ENCODE data around the gene PEAK3.
A peak's percentile ranks its signal among the peaks of the same experiment; 100 is the strongest.

Gene PEAK3, protein sequence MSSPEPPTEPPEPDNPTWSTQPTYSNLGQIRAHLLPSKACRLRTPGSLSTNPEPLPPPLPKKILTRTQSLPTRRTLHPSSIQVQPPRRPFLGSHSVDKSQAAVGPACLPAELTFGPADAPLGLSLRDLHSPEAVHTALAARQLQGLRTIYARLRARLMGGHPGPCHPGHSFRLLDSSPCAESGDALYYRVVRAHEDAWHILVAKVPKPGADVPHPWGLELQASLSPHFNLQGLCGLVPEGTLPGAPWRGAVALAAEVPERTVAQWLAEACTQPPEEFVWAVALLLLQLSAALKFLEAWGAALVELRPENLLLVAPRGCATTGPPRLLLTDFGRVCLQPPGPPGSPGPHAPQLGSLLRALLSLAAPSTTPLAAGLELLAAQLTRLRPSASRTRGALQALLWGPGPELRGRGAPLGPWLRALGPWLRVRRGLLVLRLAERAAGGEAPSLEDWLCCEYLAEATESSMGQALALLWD

DNA sequence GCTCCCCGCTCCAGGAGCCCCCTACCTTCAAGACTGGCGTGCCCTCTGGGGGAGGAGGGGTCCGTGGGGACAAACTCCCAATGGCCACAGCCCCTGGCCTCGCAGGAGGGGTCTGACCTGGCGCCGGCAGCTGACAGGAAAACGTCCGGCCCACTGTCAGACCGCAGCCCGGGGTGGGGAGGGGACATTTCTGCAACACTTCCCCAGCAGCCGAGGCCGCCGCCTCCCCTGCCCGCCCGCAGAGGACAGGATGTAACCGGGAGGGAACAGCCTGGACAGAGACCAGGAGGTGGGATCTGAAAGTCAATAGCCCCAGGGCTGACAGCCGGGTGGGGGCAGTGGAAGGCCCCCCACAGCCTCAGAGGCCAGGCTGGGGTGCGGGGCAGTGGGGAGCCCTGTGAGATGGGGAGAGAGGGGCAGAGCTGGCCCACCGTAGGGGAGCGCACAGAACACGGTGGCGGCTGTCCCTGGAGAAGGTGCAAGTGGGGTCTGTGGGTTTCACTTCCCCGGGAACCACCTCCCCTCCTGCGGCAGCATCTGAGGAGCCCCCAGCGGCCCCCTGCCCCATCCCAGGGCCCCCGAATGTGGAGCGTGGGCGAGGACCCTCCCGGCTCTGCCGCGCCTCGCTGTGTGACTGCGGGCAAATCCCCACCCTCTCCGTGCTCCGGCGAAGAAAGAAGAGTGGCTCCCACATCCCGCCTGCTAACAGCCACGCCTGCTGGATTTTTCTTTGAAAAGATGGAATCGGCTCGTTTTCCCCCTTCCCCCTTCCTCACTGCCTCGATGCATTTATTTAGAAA is at the start of gene PEAK3:
TSS of gene PEAK3 (minus strand) at position 114 of the 800 bp plus-strand sequence. CDS start 1,244 bp downstream, outside the sequence.
- peak; percentile 71 for DNase-seq (ENCODE audit: low spot score)

GRCh38 chr19:2330632-2331284 is 48.8 kb upstream of the PEAK3 start:
- no peak for DNase-seq (ENCODE audit: low spot score)

GRCh38 chr19:2330255-2330631 is 48.3 kb upstream of the PEAK3 start:
- DNase-seq (ENCODE audit: low spot score), result no peak

DNA sequence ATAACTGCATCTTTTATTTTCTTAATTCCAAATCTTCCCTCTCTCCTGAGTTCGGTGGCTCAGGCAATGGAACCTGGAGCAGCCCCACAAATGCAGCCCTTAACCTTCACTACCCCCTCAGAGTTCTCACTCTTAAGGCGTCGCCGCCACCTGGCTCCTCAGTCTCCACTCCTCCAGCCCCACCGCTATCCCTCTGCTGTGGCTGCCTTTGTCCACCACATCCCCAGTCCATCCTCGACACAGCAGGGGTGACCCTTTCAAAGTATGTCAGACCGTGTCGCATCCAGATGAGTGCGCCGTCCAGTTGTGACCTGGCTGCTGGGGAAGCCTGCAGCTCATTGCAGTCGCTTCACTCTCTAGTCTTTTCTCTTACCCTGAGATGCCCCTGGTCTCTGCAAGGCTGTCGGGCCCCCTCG is 47.5 kb upstream of the PEAK3 start:
- peak; percentile 72 for DNase-seq (ENCODE audit: low spot score)

DNA sequence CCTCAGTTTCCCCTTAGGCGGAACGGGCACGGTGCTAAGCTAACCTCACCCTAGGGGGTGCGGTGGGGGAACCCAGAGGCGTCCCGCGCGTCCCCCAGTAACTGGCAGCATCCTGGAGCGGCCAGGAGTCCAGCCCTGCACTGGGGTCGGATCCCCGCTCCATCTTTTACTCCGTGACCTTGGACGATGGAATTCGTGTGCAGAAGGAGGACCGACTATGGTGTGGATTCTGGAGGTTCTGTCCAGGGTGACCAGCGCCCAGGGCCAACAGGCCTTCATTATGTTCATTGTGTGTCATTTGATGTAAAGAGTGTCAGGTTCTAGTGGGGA is 47.1 kb upstream of the PEAK3 start:
- no peak for DNase-seq (ENCODE audit: low spot score)

DNA sequence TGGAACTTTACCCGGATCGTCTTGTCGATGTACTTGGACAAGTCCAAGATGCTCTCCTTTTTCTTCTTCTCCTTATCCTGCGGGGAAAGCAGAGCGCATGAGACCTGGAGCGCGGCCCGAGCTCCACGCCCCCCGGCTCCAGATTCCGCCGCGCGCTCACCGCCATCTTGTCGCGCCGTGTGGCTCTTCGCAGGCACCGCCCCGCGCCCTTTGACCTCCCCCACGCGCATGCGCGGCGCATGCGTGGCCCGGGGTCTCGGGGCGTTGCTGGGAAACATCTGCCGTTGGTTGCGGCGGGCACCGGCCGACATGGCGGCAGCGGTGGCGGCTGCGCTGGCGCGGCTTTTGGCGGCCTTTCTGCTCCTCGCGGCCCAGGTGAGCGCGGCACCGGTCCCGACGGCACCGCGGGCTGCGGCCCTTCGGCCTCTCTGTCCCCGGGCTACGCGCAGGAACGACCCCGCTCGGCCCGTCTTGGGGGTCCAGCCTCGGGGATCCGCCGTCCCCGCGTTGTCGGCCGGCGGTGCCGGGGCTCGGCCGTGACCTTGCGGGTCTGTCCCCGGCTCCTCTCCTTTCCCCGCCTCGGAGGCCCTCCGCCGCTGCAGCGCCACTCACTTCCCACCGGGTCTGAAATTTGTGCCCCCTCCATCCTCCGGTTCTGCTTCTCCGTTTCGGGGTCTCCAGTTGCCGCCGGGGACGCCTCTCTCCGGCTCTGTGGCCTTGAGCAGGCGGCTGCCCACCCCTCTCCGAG is 46.6 kb upstream of the PEAK3 start, which contains the start of the genes LSM7 and SPPL2B:
TSS of gene LSM7 (minus strand) at position 186 of the 748 bp plus-strand sequence. CDS start at position 166, 20 bp downstream.
TSS of gene SPPL2B (plus strand) at position 284 of the 748 bp plus-strand sequence. CDS start at position 310, 26 bp downstream.
- peak; percentile 94 for DNase-seq (ENCODE audit: low spot score)

DNA sequence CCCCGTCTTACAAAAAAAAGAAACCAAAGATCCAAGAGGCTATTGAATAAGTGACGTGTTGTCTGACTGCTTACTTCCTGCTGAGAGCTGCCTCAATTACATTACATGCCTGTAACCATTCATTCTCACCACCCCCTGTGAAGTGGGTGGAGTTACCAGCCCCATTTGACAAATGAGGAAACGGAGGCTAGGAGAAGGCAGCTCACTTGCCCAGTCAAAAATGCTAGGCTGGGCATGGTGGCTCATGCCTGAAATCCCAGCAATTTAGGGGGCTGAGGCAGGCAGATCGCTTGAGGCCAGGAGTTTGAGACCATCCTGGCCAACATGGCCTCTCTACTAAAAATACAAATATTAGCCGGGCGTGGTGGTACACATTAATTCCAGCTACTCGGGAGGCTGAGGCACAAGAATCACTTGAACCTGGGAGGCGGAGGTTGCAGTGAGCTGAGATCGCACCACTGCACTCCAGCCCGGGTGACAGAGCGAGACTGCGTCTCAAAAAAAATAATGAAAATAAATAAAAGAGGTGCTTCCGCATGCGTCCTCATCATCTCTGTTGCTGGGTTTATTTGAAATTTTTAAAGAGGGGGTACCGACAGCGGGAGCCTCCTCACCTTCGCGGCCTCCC is 45.9 kb upstream of the PEAK3 start:
- DNase-seq (ENCODE audit: low spot score), result no peak

- DNase-seq (ENCODE audit: low spot score), result no peak
Measured at GRCh38 chr19:2326699-2327360, 44.9 kb upstream of the PEAK3 start.

- no peak for DNase-seq (ENCODE audit: low spot score)
Measured at GRCh38 chr19:2325281-2326046, 43.5 kb upstream of the PEAK3 start.

- DNase-seq (ENCODE audit: low spot score), result no peak
Measured at GRCh38 chr19:2324220-2324948, 42.4 kb upstream of the PEAK3 start.

GRCh38 chr19:2323707-2324106 is 41.7 kb upstream of the PEAK3 start:
- no peak for DNase-seq (ENCODE audit: low spot score)

DNA sequence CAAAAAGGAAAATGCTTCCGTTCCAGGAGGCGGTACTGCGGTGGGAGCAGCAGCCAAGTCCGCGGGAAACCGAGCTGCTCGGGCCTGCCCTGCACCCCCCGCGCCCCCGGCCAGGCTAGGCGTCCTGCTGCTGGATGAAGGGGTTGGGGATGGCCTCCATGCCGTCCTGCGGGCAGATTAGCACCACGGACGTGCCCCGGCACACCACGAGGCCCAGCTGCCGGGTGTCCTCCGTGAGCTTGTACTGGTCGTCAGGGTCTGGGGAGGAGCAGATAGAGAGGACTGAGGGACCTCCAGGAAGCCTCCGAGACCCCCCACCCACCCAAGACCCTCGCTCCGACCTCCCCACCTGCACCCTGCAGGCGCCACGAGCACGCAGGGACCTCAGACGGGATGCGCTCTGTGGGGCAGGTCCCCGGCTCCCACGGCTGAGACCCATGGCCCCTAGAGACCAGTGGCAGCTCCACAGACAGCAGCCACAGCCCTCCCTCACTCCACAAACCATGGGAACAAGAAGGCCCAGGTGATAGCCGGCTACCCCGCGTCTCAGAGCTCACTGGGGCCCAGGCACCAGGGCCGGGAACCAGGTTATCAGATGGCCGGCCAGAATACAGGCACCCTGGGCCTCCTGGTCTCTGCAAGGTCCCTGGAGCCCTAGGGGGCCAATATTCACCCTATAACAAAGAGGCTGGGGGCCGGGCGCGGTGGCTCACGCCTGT is 39.7 kb upstream of the PEAK3 start:
- no peak for DNase-seq (ENCODE audit: low spot score)

DNA sequence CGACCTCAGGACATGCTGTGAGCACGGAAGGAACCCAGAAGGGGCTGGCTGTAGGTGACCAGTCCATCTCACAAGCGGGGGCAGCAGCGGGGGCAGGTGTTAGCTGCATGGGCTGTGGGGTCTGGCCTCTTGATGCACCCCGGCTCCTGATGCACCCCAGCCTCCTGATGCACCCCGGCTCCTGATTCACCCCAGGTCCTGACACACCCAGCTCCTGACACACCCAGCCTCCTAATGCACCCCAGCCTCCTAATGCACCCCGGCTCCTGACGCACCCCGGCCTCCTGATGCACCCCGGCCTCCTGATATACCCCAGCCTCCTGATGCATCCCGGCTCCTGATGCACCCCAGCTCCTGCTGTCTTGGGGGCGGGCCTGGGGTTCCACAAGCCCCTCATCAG is 39.0 kb upstream of the PEAK3 start:
- DNase-seq (ENCODE audit: low spot score), result no peak

GRCh38 chr19:2320049-2320448 is 38.1 kb upstream of the PEAK3 start:
- DNase-seq (ENCODE audit: low spot score), result no peak

DNA sequence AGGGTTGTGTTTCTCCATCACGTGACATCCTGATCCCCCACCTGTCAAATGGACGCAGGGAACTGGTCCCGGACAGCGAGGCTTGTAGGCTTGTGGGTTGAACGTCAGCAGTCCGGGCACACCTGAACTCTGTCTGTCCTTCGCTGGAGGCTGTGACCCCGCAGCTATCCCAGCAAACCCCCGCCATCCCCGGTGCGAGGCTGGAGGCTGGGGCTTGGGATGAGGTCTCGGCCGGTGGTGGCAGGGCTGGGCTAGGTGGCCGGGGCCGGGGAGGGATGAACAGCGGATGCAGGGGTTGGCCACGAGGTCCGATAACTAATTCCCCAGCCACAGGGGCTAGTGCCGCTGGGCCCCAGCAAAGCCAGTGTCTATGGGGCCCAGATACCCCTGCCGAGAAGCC is 37.6 kb upstream of the PEAK3 start:
- DNase-seq (ENCODE audit: low spot score), result no peak

DNA sequence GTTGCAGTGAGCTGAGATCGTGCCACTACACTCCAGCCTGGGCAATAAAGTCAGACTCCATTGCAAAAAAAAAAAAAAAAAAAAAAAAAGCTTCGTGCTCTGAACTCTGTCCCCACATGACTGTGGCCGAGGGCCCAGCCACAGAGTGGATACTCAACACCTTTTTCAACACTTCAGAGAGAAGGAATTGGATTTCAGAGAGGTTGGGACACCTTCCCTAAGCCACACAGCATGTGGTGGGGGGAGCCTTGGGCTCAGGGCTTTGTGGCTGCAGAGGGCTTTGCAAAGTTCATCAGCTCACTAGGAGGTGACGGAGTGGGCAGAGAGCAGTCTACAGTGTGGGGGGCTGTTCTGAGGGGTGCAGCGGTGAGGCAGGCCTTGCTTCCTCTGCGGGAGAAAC is 36.9 kb upstream of the PEAK3 start:
- no peak for DNase-seq (ENCODE audit: low spot score)

- no peak for DNase-seq (ENCODE audit: low spot score)
Measured at GRCh38 chr19:2317756-2318155, 35.8 kb upstream of the PEAK3 start.

GRCh38 chr19:2317300-2317699 is 35.3 kb upstream of the PEAK3 start:
- DNase-seq (ENCODE audit: low spot score), result no peak

Data from ecto neural progenitor cell (in vitro differentiated cells).